GM23338 (cell line): ENCODE results near the gene BMF. TPM values are rescaled to one million over a fixed set of nuclear protein-coding genes. Genes with fewer than 3 reads are reported as not detected.

Experiments used
- ATAC-seq: fragments of 200-7000 bp; cut with Tn5 transposase; 3 replicates; pipeline ENCODE4 v1.9.1; 2020
- DNase-seq: peaks from one replicate; pipeline ENCODE4 v3.0.0-alpha.2; 2015; ENCODE audit warnings: low spot score
- H2AFZ ChIP-seq: fragments of 200-600 bp; sonication (generic); 2 replicates; pipeline ENCODE4 v1.8.0; 2016; ENCODE audit warnings: antibody characterized with exemption, mild to moderate bottlenecking, moderate library complexity
- H3F3A ChIP-seq: fragments of 200-600 bp; sonication (generic); replicated peaks from 2 replicates; pipeline ENCODE4 v1.8.0; 2017; ENCODE audit warnings: antibody characterized with exemption, mixed run types, low read depth
- H3K27ac ChIP-seq: fragments of 200-600 bp; sonication (generic); 2 replicates; pipeline ENCODE4 v1.6.1; 2016; ENCODE audit warnings: low read depth
- H3K27me3 ChIP-seq: fragments of 200-600 bp; sonication (generic); 2 replicates; pipeline ENCODE4 v1.8.0; 2016; ENCODE audit warnings: mild to moderate bottlenecking, mixed run types, moderate library complexity; ENCODE audit not compliant: insufficient read depth
- H3K36me3 ChIP-seq: fragments of 200-600 bp; sonication (generic); 2 replicates; pipeline ENCODE4 v1.8.0; 2016; ENCODE audit warnings: mild to moderate bottlenecking; ENCODE audit not compliant: insufficient read depth
- H3K4me1 ChIP-seq: fragments of 200-600 bp; sonication (generic); 2 replicates; pipeline ENCODE4 v1.8.0; 2016; ENCODE audit warnings: mild to moderate bottlenecking, moderate library complexity; ENCODE audit not compliant: insufficient read depth
- H3K4me2 ChIP-seq: fragments of 200-600 bp; sonication (generic); 2 replicates; pipeline ENCODE4 v1.7.1; 2017; ENCODE audit warnings: mixed run types
- H3K4me3 ChIP-seq: fragments of 200-600 bp; sonication (generic); 2 replicates; pipeline ENCODE4 v1.6.1; 2016; ENCODE audit warnings: mixed run types
- H3K79me2 ChIP-seq: fragments of 200-600 bp; sonication (generic); replicated peaks from 2 replicates; pipeline ENCODE4 v1.8.0; 2017; ENCODE audit warnings: mild to moderate bottlenecking; ENCODE audit not compliant: insufficient read depth
- H3K9me2 ChIP-seq: fragments of 200-600 bp; sonication (generic); 2 replicates; pipeline ENCODE4 v1.8.0; 2017; ENCODE audit not compliant: insufficient read depth
- H4K20me1 ChIP-seq: fragments of 200-600 bp; sonication (generic); replicated peaks from 2 replicates; pipeline ENCODE4 v1.8.0; 2017; ENCODE audit warnings: mild to moderate bottlenecking; ENCODE audit not compliant: insufficient read depth
- H3K27ac Mint-ChIP-seq: 2 replicates; pipeline ENCODE4 v1.8.0; 2020; ENCODE audit warnings: inconsistent platforms, mild to moderate bottlenecking, moderate library complexity, mixed read lengths
- H3K27me3 Mint-ChIP-seq: 3 replicates; pipeline ENCODE4 v1.8.0; 2022; ENCODE audit warnings: low read depth, mild to moderate bottlenecking, moderate library complexity, mixed read lengths, inconsistent platforms; ENCODE audit not compliant: insufficient read depth, poor library complexity
- H3K36me3 Mint-ChIP-seq: 3 replicates; pipeline ENCODE4 v1.8.0; 2021; ENCODE audit warnings: low read depth, mild to moderate bottlenecking, inconsistent platforms, moderate library complexity, mixed read lengths
- H3K4me1 Mint-ChIP-seq: 3 replicates; pipeline ENCODE4 v1.8.0; 2020; ENCODE audit warnings: mild to moderate bottlenecking, inconsistent platforms, mixed read lengths
- H3K4me3 Mint-ChIP-seq: 3 replicates; pipeline ENCODE4 v1.8.0; 2021; ENCODE audit warnings: moderate library complexity, mild to moderate bottlenecking, inconsistent platforms, mixed read lengths
- H3K9me3 Mint-ChIP-seq: 3 replicates; pipeline ENCODE4 v1.8.0; 2020; ENCODE audit warnings: moderate library complexity, mild to moderate bottlenecking, inconsistent platforms, mixed read lengths
- CREB1 ChIP-seq: fragments of 250-450 bp; sonication (Bioruptor Pico); IDR thresholded peaks from 2 replicates; pipeline ENCODE4 v1.5.0; 2020; ENCODE audit warnings: low read depth, mild to moderate bottlenecking, moderate library complexity
- CTCF ChIP-seq, 2 experiments: fragments of 200-600 bp in 1 of 2; sonication (generic) in 1 of 2; conservative IDR thresholded peaks; 2 replicates each; pipeline versions ENCODE4 v1.5.1 to v1.6.1; 2016 to 2017; ENCODE audit warnings: antibody characterized with exemption in 2 of 2, low read depth in 2 of 2, mild to moderate bottlenecking in 2 of 2, moderate library complexity in 1 of 2
- ETS1 ChIP-seq: IDR thresholded peaks from 2 replicates; pipeline ENCODE4 v1.6.1; 2016; ENCODE audit warnings: antibody characterized with exemption
- EZH2 ChIP-seq: fragments of 200-600 bp; sonication (generic); IDR thresholded peaks from one replicate; pipeline ENCODE4 v1.8.0; 2017; ENCODE audit warnings: antibody characterized with exemption, mild to moderate bottlenecking, low read depth; ENCODE audit not compliant: unreplicated experiment
- EZH2phosphoT487 ChIP-seq: fragments of 200-600 bp; sonication (generic); IDR thresholded peaks from one replicate; pipeline ENCODE4 v1.8.1; 2018; ENCODE audit warnings: antibody characterized with exemption; ENCODE audit not compliant: unreplicated experiment
- JUNB ChIP-seq: IDR thresholded peaks from one replicate; pipeline ENCODE4 v1.6.1; 2016; ENCODE audit warnings: antibody characterized with exemption; ENCODE audit not compliant: unreplicated experiment
- NANOG ChIP-seq: IDR thresholded peaks from 2 replicates; pipeline ENCODE4 v1.6.1; 2016; ENCODE audit warnings: antibody characterized with exemption, borderline replicate concordance
- POLR2AphosphoS5 ChIP-seq: IDR thresholded peaks from 2 replicates; pipeline ENCODE4 v1.6.1; 2016; ENCODE audit warnings: antibody characterized with exemption, low read depth
- STAT1 ChIP-seq: IDR thresholded peaks from one replicate; pipeline ENCODE4 v1.6.1; 2016; ENCODE audit warnings: antibody characterized with exemption; ENCODE audit not compliant: unreplicated experiment
- ZNF114 ChIP-seq: fragments of 250-450 bp; sonication (Bioruptor Pico); IDR thresholded peaks from 2 replicates; pipeline ENCODE4 v1.5.0; 2020; ENCODE audit warnings: mild to moderate bottlenecking, moderate library complexity
- ZNF331 ChIP-seq: fragments of 250-450 bp; sonication (Bioruptor Pico); IDR thresholded peaks from 2 replicates; pipeline ENCODE4 v1.5.0; 2020; ENCODE audit warnings: low read depth, mild to moderate bottlenecking, moderate library complexity
- polyA plus RNA-seq: library from polyadenylated mRNA; unstranded; fragments of >200 nt; fragmentation: Nextera tagmentation; extraction: Ambion mirVana; gene quantifications from 2 replicates; pipeline ENCODE4 v1.2.1, GENCODE V29; 2016
- total RNA-seq: library from RNA; depleted of rRNA; stranded (reverse); fragments of >200 nt; shearing (Covaris generic); gene quantifications from 2 replicates; pipeline ENCODE4 v1.2.3, GENCODE V29; 2014
- TF ChIP-seq, protein P1 (sequence below): IDR thresholded peaks from one replicate; pipeline ENCODE4 v1.6.1; 2018; ENCODE audit warnings: antibody characterized with exemption; ENCODE audit not compliant: unreplicated experiment

BMF gene
- total and polyA plus RNA-seq, 2 experiments from 2014 or later: 2.0 to 20.3 TPM

- TF ChIP-seq CTCF (conservative IDR thresholded peaks at IDR 0.05; ENCODE audit: low read depth in 2 of 2) (no peak), ETS1 (no peak), CREB1 (no peak), ZNF331 (CRISPR knock-in tag) (no peak), ZNF114 (no peak), EZH2phosphoT487 (no peak), JUNB (no peak), EZH2 (no peak), POLR2AphosphoS5 (no peak), NANOG (no peak), STAT1 (no peak)
- TF ChIP-seq, protein P1, sequence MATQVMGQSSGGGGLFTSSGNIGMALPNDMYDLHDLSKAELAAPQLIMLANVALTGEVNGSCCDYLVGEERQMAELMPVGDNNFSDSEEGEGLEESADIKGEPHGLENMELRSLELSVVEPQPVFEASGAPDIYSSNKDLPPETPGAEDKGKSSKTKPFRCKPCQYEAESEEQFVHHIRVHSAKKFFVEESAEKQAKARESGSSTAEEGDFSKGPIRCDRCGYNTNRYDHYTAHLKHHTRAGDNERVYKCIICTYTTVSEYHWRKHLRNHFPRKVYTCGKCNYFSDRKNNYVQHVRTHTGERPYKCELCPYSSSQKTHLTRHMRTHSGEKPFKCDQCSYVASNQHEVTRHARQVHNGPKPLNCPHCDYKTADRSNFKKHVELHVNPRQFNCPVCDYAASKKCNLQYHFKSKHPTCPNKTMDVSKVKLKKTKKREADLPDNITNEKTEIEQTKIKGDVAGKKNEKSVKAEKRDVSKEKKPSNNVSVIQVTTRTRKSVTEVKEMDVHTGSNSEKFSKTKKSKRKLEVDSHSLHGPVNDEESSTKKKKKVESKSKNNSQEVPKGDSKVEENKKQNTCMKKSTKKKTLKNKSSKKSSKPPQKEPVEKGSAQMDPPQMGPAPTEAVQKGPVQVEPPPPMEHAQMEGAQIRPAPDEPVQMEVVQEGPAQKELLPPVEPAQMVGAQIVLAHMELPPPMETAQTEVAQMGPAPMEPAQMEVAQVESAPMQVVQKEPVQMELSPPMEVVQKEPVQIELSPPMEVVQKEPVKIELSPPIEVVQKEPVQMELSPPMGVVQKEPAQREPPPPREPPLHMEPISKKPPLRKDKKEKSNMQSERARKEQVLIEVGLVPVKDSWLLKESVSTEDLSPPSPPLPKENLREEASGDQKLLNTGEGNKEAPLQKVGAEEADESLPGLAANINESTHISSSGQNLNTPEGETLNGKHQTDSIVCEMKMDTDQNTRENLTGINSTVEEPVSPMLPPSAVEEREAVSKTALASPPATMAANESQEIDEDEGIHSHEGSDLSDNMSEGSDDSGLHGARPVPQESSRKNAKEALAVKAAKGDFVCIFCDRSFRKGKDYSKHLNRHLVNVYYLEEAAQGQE: no peak
These were observed 22.3 kb upstream of the BMF start (continued) for GRCh38 chr15:40130799-40131502.

GRCh38 chr15:40130118-40130517 is 21.4 kb upstream of the BMF start:
- Histone ChIP-seq H3F3A (no peaks in the 10 kb centered on the region; the same call in 1 of the 2 replicates), H3K27ac (no peak overlapping the region), H3K4me2 (no peak overlapping the region), H3K27me3 (no peaks in the 10 kb centered on the region), H3K36me3 (no peaks in the 10 kb centered on the region), H3K9me2 (no peaks in the 10 kb centered on the region), H4K20me1 (no peaks in the 10 kb centered on the region), H2AFZ (no peak overlapping the region), H3K4me3 (no peak overlapping the region), H3K79me2 (no peaks in the 10 kb centered on the region), H3K4me1 (peaks cover 6% of the 10 kb centered on the region)
- DNase-seq (no peak), ATAC-seq (no peak)
- Mint-ChIP-seq H3K27me3 (peaks cover 2% of the 10 kb centered on the region), H3K9me3 (no peaks in the 10 kb centered on the region; the same call in 2 of the 3 replicates), H3K4me1 (peaks cover 13% of the 10 kb centered on the region), H3K4me3 (no peak overlapping the region), H3K27ac (no peak overlapping the region), H3K36me3 (no peaks in the 10 kb centered on the region)
- TF ChIP-seq, protein P1: no peak
- TF ChIP-seq ZNF114 (no peak), ETS1 (no peak), STAT1 (no peak)
